ENCODE data around the gene RFX1. TPM values are rescaled to one million over a fixed set of nuclear protein-coding genes. Genes with fewer than 3 reads are reported as not detected.

The RFX1 gene
- total RNA-seq, 4 donors from 2014 or later: 6.8 to 13.2 (median 10.1) TPM

GRCh38 chr19:13917888-13918406 lies 88.2 kb downstream of the RFX1 start:
- 88% methylated on average over 14 of the region's 14 CpGs for WGBS
- Histone ChIP-seq H3K36me3 (peaks cover 88% of the 10 kb centered on the region), H3K27me3 (no peaks in the 10 kb centered on the region), H3K4me3 (no peak overlapping the region), H3K27ac (no peak overlapping the region), H3K4me1 (no peaks in the 10 kb centered on the region), H3K9me3 (no peaks in the 10 kb centered on the region)
- DNase-seq (ENCODE audit: low spot score in 2 of 2): no peak
- no peak for TF ChIP-seq POLR2AphosphoS5 (IDR thresholded peaks at IDR 0.05)
- TF ChIP-seq POLR2A (IDR thresholded peaks at IDR 0.05): no peak

- no peaks in the 10 kb centered on the region for H3K9me3 ChIP-seq
- 82% methylated on average over 3 of the region's 3 CpGs for WGBS
- H3K27me3 ChIP-seq: no peaks in the 10 kb centered on the region
- H3K36me3 ChIP-seq: peaks cover 77% of the 10 kb centered on the region
- DNase-seq (ENCODE audit: low spot score in 2 of 2): no peak
- H3K27ac ChIP-seq: no peak overlapping the region
- TF ChIP-seq EP300 (IDR thresholded peaks at IDR 0.05): no peak
- TF ChIP-seq POLR2AphosphoS5 (IDR thresholded peaks at IDR 0.05): no peak
- TF ChIP-seq, protein P1, sequence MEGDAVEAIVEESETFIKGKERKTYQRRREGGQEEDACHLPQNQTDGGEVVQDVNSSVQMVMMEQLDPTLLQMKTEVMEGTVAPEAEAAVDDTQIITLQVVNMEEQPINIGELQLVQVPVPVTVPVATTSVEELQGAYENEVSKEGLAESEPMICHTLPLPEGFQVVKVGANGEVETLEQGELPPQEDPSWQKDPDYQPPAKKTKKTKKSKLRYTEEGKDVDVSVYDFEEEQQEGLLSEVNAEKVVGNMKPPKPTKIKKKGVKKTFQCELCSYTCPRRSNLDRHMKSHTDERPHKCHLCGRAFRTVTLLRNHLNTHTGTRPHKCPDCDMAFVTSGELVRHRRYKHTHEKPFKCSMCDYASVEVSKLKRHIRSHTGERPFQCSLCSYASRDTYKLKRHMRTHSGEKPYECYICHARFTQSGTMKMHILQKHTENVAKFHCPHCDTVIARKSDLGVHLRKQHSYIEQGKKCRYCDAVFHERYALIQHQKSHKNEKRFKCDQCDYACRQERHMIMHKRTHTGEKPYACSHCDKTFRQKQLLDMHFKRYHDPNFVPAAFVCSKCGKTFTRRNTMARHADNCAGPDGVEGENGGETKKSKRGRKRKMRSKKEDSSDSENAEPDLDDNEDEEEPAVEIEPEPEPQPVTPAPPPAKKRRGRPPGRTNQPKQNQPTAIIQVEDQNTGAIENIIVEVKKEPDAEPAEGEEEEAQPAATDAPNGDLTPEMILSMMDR (IDR thresholded peaks at IDR 0.05): no peak
- TF ChIP-seq POLR2A (IDR thresholded peaks at IDR 0.05): no peak
- no peak overlapping the region for H3K4me3 ChIP-seq
- no peaks in the 10 kb centered on the region for H3K4me1 ChIP-seq
These were observed 91.3 kb downstream of the RFX1 start for GRCh38 chr19:13914777-13915176.

GRCh38 chr19:13913352-13913751 lies 92.8 kb downstream of the RFX1 start:
- TF ChIP-seq, protein P1 (IDR thresholded peaks at IDR 0.05): no peak
- no peak for TF ChIP-seq POLR2A (IDR thresholded peaks at IDR 0.05)
- no peak for TF ChIP-seq EP300 (IDR thresholded peaks at IDR 0.05)
- TF ChIP-seq POLR2AphosphoS5 (IDR thresholded peaks at IDR 0.05): no peak
- H3K27ac ChIP-seq: no peak overlapping the region
- WGBS: 91% methylated on average over 10 of the region's 17 CpGs
- no peaks in the 10 kb centered on the region for H3K4me1 ChIP-seq
- no peak overlapping the region for H3K4me3 ChIP-seq
- H3K36me3 ChIP-seq: peaks cover 63% of the 10 kb centered on the region
- no peaks in the 10 kb centered on the region for H3K27me3 ChIP-seq
- H3K9me3 ChIP-seq: no peaks in the 10 kb centered on the region
- no peak for DNase-seq (ENCODE audit: low spot score in 2 of 2)

Other genes starting within 250 kb of the RFX1 start
- 100 to 1,000 TPM in 1 of 4 donors, 10 to 100 TPM in 3; 51.5 to 122 (median 69.6) TPM for gene MRI1, start 241.8 kb downstream of the RFX1 start, total RNA-seq
- 100 to 1,000 TPM in 3 of 4 donors, 10 to 100 TPM in 1; 84.2 to 150 (median 124) TPM for gene C19orf53, start 231.9 kb downstream of the RFX1 start, total RNA-seq
- 10 to 100 TPM; 11.4 to 19.5 (median 16.3) TPM for gene ZSWIM4, start 210.9 kb downstream of the RFX1 start, total RNA-seq
- not detected for gene NANOS3, start 129.2 kb downstream of the RFX1 start, total RNA-seq
- gene BRME1, start 100.2 kb downstream of the RFX1 start, total RNA-seq: 10 to 100 TPM in 2 of 4 donors, 1 to 10 TPM in 2; 7.6 to 23.0 (median 9.9) TPM
- gene CC2D1A, start 100.1 kb downstream of the RFX1 start, total RNA-seq: 10 to 100 TPM; 48.0 to 94.9 (median 66.7) TPM
- gene PODNL1, start 67.9 kb downstream of the RFX1 start, total RNA-seq: 10 to 100 TPM in 1 of 4 donors, 1 to 10 TPM in 3; 2.3 to 10.6 (median 5.7) TPM
- 10 to 100 TPM; 38.3 to 52.3 (median 46.2) TPM for gene DCAF15, start 53.8 kb downstream of the RFX1 start, total RNA-seq
- not detected for gene RLN3, start 21.8 kb upstream of the RFX1 start, total RNA-seq
- 1 to 10 TPM in 3 of 4 donors, under 1 TPM in 1; 0.76 to 2.5 (median 1.5) TPM for gene IL27RA, start 25.4 kb upstream of the RFX1 start, total RNA-seq
- not detected for gene PALM3, start 55.8 kb upstream of the RFX1 start, total RNA-seq
- gene MISP3, start 66.5 kb upstream of the RFX1 start, total RNA-seq: 10 to 100 TPM; 10.5 to 18.5 (median 15.9) TPM
- gene C19orf67, start 79.5 kb upstream of the RFX1 start, total RNA-seq: not detected
- gene SAMD1, start 84.4 kb upstream of the RFX1 start, total RNA-seq: 10 to 100 TPM; 22.4 to 34.9 (median 29.1) TPM
- 10 to 100 TPM; 22.1 to 42.6 (median 31.2) TPM for gene PRKACA, start 111.4 kb upstream of the RFX1 start, total RNA-seq
- gene ASF1B, start 130.3 kb upstream of the RFX1 start, total RNA-seq: 1 to 10 TPM; 3.4 to 8.8 (median 7.8) TPM
- 10 to 100 TPM; 22.3 to 36.4 (median 27.3) TPM for gene ADGRL1, start 199.8 kb upstream of the RFX1 start, total RNA-seq

Data from suprapubic skin (tissue), 4 donors.